T1000 (cell line): ENCODE data around the gene NXPE3.

Experiments used
- DNase-seq: peaks from one replicate; lab custom pipeline; 2025; ENCODE audit warnings: mixed read lengths; lab: John Stamatoyannopoulos, UW

NXPE3 gene

DNA sequence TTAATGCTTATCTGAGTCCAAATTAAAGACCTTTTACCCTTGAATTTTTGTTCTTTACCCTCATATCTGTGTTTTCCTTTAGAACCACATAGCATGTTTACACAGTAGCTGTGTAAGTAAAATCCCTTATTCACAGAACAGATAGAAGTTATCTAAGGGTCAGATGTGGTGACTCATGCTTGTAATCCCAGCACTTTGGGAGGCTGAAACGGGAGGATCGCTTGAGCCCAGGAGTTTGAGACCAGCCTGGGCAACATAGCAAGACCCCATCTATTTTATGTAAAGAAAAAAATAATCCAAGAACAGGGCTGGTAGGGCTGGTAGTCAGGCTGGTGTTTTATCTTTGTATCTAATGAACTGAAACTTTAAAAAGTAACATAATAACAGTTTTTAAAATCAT, 23.2 kb downstream of the NXPE3 start:
- no peak for DNase-seq

DNA sequence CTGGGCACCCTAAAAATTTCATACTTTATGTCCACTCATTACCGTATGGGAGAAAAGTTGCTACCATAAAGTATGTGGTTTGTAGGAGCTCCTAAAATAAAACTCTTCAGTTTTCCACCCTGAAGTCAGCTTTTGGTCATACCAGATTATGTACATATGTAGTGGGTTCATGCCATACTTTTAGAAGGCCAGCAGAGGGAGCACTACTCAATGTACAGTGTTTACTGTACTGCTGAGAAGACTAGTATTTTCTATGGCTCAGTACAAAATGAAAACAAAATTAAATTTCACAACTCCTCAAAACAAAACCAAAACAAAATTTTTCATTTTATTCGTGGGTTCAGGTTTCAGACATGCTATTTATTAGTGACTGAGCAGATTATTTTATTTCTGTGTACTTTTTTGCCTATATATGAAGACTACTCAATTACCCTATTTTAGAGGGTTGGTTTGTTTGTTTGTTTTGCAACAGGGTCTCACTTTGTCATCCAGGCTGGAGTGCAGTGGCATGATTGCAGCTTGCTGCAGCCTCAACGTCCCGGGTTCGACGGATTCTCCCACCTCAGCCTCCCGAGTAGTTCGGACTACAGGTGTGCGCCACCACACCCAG, 24.3 kb downstream of the NXPE3 start:
- DNase-seq = no peak

DNA sequence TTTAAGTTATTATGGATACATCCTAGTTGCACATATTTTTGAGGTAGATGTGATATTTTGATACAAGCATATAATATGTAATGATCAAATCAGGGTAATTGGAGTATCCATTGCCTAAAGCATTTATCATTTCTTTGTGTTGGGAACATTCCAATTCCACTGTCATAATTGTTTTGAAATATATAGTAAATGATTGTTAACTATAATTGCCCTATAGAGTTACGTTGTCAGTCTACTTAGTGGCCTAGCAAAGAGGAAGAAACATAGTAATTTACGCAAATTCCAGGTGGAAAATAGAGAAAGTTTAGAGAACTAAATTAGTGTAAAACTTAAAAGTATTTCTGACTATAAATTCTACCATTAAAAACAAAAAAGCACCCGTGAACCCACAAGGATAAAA, 24.9 kb downstream of the NXPE3 start:
- DNase-seq = no peak

DNA sequence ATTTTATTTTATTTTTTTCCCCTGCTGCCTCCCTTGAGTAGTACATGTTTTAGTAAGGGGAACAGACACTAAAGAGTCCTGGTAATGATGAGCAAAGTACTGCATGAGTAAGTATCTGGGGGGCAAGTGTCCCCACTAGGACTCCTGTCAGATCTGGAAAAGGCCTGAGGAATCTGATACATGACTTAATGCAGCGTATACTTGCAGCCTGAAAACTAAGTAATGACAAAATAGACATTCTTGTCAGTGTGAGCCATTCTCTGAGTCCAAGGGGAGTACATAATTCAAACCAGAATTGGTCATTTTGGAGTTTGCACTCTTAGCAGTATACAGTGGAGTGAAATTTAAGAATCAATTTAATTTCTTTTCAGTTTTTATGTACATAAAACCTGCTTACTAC, 27.5 kb downstream of the NXPE3 start:
- no peak for DNase-seq

DNA sequence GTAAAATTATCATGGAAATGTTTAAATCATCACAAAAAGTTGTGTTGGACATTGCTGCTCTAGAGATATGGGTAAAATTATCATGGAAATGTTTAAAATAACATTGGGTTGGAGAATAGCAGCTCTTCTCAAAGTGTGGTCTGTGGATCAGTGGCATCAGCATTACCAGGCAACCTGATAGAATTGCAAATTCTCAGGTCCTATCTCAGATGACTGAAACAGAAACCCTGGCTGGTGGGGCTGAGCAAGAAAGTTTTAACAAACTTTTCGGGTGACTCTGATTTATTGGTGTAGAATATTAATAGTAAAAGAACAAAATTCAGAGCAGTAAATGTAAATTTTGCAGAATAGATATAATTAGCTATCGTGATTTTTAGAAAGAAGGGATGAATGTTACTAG, 28.9 kb downstream of the NXPE3 start:
- no peak for DNase-seq

DNA sequence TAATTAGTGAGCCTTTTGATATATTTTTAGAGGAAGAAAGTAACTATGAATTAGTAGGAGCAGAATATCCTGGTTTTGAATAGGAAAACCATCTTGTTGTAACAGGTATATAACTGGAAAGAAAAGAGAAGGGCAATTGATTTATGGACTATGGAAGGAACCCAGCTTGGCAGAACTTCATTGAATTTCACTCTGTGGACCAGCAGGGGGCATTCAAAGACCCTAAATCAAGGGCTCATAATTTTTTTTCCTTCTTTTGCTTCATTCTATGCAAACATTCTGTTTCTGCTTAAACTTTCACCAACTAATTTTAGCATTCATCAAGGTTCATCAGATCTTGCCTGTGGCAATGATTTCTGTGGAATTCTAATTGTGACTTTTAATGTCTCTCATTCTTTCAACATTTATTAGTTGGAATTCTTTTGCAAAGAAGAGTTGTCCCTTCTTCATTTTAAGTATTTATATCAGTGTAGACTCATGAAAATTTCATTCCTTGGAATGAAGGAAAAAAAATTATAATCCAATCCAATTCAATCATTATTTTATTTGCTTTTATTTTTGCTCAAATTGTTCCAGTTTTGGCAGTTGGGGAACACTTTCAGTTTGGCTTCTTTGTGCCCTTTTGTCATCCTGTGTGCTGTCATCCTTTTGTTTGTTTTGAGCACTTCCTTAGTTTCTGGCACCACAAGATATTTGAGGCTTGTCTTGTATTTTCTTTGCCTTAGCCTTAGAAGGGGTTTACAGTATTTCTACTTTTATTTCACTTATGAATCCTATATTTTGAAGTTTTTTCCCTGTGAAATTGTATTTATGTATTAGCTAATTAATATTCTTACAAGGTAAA, 30.4 kb downstream of the NXPE3 start:
- DNase-seq = no peak

DNA sequence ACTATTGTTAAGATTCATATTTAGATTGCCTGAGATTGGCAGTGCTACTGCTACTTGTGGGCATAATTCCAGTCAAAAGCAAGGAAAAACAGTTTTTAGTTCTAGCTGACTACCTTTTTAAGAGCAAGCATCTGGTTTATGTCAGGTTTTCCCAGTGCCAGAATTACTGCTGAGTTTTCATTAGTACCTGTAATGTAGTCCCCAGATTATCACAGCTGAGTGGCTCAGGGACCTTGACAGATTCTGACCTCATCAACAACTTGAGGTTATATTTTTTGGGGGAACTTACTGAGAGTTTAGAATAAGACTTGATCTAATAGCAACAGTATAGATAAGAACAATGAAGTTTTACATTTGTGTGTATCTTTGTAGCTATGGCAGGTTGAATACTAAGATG, 31.0 kb downstream of the NXPE3 start:
- DNase-seq = no peak

DNA sequence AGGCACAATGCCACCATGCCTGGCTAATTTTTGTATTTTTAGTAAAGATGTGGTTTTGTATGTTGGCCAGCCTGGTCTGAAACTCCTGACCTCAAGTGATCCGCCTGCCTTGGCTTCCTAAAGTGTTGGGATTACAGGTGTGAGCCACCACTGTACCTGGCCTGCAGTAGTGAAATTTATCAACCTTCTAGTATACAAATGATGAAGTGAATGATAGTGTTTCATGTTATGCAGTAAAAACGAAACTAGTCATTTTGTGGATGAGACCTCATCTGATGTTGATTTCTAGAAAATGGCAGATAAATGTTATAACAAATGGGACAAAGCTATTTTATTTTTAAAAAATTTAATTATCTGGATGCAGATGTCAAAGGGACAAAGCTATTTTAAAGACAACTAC, 32.9 kb downstream of the NXPE3 start:
- no peak for DNase-seq

DNA sequence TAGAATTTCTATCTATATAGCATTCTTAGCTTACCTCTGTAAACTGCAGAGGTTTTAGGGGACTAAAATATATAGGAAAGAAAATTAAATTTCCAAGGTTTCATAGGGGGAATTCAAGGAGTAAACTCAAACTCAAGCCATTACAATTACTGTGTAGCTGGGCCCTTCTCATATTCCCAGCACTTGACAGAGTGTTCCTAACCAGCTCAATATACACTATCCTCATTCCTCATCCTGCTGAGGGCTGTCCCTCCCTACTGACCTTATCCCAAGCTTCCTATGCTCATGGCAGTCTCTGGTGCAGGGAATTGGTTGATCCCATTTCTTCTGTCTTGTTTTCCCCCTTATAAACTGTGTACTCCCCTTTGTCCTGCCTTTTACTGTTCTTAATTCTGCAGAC, 33.9 kb downstream of the NXPE3 start:
- DNase-seq = no peak

DNA sequence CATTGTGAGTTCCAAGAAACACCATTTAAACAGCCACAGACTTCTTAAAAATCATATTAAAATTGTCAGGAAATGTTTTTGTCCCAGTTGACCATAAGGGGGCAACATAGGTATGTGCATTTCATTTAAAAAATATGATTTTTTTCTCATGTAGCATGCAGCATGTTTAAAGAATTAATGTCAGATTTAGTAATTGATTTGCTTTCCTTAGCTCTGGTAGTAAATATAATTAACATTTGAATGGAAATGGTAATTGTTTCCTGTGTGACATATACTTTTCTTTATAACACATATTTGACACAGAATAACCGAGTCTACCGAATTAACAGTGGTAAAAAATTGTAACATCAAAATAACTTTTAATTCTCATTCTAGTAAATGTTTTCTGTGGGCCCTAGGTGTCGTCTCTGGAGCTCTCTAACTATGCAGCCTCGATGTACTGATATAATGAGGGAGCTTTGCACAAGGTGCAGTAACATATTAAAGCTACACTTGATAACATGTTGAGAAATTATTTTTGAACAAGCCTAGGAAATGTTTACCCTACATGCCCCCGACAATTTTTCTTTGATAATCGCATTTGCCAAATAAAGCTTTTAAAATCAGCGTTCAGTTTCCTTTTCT, 34.9 kb downstream of the NXPE3 start:
- no peak for DNase-seq

DNA sequence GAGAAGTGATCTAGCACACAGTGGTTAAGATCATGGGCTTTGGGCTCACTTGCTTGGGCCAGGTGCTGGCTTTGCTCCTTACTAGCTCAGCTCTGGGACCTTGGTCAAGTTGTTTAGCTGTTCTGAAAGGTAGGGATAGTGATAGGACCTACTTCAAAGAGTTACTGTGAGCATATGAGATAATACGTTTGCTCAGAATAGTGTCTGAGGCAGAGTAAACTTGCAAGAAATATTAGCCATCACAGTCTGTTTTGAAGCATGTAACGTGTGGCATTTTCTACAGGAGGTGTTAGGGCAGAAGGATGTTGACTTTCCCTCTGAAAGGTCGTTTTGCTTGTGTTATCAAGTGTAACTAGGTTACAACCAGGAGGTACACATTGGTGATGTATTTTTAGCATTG, 35.8 kb downstream of the NXPE3 start:
- no peak for DNase-seq

DNA sequence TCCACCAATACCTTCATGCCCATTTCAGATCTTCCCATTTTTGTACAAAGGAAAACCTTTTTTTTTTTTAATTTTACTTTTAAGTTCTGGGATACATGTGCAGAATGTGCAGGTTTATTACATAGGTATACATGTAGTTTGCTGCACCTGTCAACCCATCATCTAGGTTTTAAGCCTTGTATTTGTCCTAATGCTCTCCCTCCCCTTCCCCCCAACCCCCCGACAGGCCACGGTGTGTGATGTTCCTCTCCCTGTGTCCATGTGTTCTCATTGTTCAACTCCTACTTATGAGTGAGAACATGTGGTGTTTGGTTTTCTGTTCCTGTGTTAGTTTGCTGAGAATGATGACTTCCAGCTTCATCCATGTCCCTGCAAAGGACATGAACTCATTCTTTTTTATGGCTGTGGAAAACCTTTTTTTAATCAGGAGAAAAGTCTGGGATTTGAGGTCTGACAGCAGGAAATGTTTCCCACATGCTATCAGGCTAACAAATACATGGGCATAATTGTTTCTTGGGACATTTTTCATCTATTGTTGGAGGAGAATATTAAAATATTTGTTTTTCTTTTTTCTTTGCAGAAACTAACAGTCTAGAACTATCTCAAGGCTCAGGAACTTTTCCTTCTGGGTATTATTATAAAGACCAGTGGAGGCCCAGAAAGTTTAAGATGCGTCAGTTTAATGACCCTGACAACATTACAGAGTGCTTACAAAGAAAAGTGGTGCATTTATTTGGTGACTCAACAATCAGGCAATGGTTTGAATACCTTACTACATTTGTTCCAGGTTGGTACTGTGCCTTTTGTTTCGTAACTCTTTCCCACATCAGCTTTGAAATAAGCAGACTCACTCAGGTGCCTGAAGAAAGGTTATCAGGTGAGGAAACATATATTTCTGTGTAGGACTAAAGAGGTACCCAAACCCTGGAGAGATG, 37.5 kb downstream of the NXPE3 start:
- no peak for DNase-seq

DNA sequence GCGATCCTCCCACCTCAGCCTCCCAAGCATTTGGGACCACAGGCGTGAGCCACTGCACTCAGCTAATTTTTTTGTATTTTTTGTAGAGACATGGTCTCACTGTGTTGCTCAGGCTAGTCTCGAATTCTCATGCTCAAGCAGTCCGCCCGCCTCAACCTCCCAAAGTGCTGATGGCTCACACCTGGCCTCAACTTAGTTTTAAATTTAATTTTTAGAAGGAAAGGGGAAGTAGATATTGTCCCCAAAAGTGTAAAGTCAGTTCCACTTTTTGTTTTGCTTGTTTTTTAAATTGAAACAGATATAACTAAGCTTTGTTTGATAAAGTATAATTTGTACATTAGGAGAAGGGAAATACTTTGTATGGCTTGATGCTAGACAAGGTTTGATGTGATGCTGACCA, 39.0 kb downstream of the NXPE3 start:
- DNase-seq = no peak

DNA sequence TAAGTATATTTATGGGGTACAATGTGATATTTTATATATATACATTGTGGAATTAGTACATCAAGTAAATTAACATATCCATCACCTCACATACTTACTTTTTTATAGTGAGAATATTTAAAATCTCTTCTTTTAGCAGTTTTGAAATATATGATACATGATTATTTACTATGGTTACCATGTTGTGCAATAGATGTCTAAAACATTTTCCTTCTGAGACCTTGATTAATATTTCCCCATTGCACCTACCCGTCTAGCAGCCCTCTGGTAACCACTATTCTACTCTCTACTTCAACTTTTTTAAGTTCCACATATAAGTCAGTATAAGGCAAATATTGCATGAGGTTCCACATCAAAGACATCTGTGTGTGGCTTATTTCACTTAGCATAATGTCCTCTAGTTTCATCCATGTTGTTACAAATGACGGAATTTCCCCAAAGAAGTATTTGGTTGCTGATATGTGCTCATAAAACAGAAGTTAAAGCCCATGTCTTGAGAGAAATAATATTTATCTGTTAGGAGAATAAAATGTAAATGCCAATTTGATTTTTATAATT, 40.7 kb downstream of the NXPE3 start:
- no peak for DNase-seq

DNA sequence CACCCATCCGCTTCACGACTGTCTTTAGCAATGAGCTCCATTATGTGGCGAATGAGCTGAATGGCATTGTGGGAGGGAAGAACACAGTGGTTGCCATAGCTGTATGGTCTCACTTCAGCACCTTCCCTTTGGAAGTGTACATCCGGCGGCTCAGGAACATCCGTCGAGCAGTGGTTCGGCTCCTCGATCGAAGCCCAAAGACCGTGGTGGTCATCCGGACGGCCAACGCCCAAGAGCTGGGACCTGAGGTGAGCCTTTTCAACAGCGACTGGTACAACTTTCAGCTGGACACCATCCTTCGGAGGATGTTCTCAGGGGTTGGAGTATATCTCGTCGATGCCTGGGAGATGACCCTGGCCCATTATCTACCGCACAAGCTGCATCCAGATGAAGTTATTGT, 42.5 kb downstream of the NXPE3 start:
- no peak for DNase-seq

DNA sequence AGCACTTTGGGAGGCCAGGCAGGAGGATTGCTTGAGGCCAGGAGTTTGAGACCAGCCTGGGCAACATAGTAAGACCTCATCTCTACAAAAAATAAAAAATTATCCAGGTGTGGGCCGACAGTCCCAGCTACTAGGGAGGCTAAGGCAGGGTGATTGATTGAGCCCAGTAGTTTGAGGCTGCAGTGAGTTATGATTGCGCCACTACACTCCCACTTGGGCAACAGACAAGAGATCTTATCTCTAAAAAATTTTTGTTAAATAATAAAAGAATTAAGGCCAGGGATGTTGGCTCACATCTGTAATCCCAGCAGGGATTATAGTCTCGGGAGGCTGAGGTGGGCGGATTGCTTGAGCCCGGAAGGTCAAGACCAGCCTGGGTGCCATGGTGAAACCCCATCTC, 44.5 kb downstream of the NXPE3 start:
- no peak for DNase-seq

DNA sequence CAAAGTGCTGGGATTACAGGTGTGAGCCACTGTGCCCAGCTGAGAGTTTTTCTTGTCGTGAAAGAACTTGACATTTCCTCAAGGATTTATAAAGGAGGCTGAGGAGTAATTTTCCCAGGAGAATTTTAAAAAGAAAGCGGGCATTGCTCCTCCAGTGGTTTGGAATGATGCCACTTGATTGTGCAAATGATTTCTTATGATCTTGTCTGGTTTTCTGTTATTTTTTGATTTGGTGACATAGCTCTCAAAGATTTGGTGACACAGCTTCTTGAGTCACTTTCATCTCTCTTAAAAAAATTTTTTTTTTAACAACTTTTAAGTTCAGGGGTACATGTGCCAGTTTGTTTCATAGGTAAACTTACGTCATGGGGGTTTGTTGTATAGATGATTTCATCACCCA, 45.7 kb downstream of the NXPE3 start:
- no peak for DNase-seq

DNA sequence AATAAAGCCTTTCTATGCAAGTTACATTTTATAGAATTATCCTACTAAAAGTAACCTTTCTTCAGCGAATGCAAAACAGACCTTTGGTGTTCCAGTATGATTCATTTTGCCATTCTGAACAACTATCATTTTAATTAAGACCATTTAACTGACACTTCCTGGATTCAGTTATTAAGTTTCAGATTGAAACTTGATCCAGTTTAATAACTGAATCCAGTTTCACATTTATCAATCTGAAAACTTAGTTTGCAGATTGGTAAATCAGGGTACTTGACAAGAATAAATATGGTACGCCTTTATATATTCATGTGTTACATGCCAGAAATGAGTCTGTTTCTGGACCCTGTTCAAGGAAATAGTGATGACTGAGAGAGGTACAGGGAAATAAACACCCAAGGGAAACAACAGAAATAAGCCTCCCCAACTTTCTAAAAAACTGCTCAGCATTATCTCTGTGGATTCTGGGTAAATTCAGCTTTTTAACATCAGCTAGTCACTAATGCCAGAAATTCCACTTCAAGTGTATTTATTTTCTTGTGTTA, 47.0 kb downstream of the NXPE3 start:
- DNase-seq = no peak

DNA sequence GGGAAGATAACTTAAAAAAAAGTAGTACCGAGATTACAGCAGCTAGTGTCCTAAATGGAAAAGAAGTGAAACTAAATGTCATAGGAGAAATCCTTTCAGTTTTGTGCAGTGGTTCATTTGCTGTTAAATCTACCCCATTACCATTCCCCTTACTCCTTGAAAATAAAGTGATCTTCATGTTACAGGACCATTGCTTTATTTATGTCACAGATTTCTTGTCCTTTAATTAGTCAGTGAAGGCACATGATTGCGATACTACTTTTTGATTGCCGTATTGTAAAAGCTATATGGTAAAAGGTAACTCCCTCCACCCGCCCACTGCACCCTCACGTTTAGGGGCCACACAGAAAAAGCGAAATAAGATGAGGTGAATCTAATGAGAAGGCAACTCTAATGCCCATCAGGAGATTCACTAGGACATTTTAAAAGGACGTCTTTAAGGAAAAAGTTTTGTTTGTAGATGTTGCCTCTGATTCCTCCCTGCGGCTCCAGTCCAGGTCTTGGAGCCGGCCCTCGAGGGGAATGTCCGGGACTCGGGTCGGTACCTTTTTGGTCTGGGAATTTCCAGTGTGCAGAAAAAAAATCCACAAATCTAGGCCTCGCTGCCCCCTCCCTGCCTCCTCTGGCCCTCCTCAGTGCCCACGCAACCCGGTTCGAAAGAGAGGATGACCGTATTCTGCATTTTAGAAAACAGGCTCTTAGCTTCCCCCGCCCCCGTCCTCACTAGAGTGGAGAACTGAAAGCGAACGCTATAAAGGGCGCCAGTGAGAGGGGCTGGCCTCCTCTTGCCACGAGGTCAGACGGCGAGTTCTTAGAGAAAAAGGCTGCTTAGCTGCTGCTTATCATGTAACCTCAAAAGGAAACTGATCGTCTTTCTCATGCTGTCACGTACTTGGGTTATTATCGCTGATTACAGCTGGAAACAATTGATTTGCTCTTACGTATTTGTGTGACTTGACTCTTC, 48.5 kb downstream of the NXPE3 start:
- DNase-seq = no peak

DNA sequence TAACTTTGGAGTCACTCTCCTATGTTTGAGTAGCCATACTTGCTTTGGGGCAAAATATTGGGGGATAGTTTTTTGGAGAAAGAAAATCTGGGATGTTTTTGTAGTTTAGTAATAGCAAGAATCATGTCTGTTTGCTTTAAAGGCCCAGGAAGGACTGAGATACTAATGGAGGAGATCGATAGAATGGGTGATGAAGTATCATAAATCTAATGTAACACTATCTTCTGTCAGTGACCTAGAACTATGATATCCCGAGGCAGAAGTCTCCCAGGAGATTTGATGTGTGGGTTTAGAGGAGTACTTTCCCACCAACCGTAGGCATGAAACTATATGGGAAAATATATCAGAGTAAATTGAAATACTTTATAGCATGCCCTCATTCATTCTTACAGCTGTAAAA, 49.3 kb downstream of the NXPE3 start:
- DNase-seq = no peak
